GM19463 (cell line): ENCODE results near the gene ADAM33.

ENCODE experiments used
- ATAC-seq: cut with Tn5 transposase; IDR thresholded peaks from one replicate; pipeline ENCODE4 v1.9.1; 2021; ENCODE audit warnings: mild to moderate bottlenecking, moderate library complexity; ENCODE audit not compliant: unreplicated experiment

Gene ADAM33

DNA sequence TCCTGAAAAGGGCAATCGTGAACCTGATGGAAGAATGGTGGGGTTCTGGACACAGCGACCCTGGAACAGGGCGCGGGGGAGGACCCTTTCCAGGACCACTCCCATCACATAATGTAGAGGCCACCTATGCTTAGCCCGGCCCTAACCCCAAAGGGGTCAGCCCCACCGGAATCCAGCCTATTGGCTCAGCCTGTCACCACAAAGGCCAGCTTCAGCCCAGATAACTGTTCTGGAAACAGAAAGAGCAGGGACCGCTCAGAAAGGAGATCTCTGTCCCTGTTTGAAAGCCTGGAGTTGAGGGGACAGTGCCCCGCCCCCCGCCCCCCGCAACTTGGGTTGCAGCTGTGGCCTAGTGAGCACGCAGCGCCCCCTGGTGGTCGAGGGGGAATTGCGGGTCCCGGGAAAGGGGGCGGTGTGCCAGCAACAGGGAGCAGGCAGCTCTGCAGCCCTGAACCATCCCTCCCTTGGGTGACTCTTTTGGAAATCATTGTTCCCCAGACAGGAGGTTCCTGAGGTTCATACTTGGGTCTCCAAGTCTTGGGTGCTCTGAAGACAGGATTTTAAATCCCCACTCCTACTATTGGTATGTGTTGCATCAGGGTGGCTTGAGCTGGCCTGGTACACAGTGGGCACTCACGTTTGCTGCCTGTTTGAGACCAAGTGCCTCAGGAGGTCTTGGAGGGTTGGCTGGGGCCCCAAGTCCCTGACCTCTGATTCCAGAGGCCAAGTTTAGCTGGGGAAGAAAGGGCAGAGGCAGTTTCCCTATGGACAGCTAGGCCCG, 29.1 kb upstream of the ADAM33 start:
- ATAC-seq = no peak

DNA sequence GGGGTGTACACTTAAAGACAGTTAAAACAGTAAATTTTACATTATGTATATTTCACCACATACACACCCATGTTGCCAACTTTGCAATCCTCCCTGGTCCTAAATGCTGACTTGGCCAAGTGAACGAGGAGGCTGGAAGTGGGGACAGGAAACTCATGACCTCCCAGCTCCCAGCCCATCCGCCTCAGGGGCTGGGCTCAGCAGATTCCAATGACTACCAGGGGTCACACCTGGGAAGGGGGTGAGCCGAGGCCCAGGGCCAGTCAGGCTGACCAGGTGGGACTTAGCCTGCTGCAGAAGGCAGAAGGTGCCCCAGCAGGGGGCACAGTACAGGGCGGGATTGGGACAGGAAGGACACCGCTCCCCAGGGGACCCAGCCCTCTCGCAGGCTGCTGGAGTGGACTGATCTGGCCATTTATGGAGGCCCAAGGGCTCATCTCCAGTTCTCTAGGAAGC, 28.2 kb upstream of the ADAM33 start:
- no peak for ATAC-seq

DNA sequence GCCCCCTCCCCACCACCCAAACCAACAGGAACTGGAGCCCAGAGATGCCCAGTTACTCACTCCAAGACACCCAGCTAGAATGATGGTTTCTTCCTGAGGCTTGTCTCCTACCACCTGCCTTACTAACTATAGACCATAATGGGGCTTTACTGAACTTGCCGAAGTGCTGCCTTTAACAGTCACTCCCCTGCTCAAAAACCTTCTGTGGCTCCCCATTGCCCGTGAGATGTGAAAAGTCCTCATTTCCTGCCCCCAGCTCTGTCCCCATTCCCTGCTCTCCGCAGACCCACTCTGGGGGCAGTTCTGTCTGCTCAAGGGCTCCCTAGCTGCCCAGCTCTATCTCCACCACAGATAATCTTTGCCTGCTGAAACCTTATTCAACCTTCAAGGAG, 25.7 kb upstream of the ADAM33 start:
- no peak for ATAC-seq

DNA sequence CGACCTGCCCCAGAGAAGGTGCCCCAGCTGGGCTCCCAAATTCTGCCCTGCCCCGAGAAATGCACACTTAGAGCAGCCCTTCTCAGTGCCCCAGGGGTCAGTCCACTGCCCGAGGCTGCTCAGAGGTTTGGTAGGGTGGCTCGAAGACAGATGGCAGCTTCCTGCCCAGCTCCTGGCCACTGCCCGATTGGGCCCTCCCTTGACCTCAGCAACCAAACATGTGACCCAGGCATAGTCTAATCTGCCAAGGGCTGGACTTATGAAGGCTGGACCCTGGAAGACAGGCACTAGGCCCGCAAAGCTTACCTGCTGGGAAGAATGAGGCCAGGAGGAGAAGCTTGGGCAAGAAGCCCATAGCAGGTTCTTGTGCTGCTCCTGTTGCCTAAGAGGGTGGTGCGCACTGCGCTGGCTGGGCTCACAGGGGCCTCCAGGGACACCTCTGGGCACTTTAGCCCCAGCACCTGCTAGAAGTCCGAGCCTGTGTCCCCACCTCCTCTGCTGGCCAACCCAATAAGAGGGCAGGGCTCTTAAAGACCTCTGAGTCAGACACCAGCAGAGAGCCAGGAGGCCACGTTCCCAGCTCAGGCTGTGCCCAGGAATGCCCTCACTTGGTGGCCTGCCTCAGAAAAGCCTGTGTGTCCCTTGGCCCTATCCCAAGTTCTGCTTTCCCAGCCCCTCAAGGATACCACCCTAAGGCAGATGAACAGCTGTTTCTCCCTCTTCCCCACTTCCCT, 25.1 kb upstream of the ADAM33 start:
- ATAC-seq = no peak

DNA sequence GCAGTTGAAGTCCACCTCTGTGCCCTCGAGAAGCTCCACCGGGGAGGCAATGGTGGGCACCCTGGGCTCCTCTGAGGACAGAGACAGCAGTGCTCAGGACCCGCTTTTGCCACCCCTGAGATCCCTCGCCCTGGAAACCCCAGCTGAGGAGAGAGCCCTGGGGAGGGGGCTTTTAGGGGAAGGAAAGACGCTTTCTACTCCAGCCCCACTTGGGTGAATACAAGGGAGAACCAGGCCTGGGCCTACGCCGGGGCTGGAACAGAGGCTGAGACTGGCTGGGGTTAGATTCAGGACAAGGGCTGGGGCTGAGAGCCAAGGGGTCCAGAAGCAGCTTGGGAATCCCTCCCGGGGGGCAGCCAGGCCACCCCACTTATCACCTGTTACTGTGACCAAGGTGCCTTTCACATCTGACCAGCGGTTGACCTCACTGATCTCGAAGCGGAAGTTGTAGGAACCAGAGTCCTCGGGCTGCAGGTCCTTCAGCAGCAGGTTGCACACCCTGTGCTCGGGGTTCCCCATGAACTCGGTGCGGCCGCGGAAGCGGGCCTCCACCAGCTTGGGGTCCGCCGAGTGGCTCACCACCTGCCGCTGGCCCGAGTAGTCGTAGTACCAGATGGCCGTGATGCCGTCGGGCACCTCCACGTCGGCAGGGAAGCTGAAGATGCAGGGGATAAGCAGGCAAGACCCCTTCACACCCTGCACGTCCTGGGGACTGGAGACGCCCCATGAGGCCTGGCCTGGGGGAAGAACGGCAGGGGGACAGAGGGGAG, 24.3 kb upstream of the ADAM33 start:
- no peak for ATAC-seq

DNA sequence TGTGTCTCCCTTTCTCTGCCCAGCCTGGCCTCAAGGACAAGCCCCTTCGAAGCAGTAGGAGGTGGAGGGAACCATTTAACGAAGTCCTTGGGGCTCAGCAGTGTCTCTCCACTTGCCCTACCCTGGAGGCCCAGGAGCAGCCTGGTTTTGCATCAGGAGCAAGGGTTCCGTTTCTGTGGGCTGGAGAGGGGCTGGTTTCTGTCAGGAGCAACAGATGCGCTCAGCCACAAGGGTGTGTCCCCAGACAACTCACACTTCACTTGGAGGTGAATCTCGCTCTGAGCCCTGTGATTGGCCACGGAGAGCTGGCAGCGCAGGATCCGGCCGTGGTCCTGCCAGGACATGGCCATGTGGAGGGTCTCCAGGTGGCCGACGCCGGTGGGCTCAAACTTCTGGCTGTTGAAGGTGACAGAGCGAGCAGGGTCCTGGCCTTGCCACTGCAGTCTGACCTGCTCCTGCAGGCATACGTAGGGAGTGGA, 23.7 kb upstream of the ADAM33 start:
- no peak for ATAC-seq

DNA sequence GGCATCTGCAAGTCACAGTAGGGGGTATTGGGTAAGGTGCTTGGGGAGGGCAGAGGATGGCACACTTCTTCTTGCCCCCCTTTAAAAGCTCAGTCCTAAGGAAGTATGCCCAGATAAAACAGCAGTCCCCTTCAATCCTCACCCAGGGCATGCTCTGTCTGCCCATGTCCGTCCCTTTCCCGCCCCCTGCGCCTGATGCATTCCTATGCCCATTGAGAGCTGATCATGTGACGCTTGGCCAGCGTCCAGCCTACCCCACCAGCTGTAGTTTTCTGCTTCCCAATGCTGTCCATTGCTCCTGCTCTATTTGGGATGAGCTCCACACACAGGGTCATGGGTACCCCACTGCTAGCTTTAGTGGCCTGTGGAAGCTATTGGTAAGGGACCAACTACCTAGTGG, 22.3 kb upstream of the ADAM33 start:
- no peak for ATAC-seq

DNA sequence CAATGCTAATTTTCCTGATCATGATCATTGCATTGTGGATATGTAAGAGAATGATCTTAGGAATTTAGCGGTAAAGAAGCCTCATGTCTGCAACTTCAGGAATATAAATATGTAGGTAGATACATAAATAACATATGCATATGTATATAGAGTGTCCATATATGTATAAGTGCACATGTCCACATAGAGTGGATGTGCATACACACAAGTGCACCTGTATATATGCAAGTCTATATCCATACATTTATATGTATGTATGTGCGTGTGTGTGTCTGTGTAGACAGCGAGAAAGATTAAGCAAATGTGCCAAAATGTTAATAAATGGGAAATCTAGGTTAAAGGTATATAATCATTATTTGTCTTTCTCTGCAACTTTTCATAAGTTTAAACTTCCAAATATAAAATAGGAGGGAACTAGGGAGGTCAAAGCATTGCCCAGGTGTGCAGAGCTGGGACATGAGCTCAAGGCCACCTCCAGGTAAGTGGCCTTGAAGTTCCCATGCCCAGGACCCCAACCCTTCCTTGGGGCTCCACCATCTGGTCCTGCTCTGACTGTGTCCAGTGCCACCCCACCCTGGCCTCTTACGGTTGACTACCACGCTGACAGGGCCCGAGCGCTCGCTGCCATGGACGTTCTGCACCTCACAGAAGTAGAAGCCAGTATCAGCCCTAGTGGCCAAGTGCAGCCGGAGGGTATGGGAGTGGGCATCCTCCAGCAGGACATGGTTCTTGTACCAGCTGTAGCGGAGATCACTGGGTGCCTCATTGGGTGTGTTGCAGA, 21.0 kb upstream of the ADAM33 start:
- no peak for ATAC-seq

DNA sequence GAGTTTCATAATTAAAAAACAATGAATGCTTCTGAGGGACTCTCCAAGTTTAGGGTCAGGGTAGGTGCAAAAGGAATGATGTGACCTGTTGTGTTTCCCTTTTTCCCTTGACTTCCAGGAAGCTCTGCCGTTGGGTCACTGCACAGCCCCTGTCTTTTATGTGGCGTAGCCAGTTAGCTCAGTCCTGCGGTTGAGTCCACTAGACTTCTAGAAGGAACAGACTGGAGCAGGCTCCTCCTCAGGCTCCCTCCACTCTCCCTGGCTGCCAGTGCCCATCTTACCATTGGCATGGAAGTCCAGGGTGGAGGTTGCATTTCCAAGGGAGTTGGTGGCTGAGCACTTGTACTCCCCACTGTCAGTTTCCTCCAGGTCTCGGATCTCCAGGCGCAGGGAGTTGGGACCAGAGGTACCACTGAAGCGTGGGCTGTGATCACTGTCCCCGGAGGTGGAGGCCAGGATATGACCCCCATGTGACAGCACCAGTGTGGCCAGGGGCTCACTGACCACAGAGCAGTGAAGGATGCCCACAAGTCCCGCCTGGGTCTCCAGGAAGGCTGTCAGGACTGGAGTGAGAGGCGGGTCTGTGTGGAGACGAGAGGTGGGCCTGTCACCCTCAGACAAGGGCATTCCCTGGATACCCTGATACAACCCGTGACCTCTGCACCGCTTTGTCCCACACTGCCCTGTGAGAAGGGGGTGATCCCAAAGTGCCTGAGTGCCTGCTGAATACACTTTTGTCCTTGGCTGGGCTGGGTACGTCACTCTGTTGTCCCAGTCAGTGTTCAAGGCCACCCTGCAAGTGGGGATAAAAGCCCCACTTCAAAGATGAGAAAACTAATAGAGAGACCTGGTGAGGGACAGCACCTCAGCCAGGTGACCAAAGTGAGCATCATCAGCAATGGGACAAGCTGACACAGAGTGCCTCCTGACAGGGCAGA, 19.5 kb upstream of the ADAM33 start:
- no peak for ATAC-seq

DNA sequence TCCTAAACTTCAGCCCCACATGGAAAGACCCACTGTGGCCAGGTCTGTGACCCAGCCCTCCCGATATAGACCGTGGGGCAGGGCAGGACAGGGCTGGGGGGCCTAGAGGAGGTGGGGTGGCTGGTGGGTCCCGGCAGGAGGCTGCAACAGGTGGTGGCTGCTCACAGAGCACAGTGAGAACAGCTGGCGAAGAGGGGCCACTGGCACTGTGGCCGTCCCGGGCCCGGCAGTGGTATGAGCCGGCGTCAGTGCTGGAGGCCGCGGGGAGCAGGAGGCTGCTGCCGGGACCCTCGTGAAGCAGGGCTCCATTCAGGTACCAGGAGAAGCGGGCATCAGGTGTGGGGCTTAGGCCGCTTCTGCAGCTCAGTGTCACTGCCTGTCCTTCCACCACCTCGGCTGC, 17.2 kb upstream of the ADAM33 start:
- ATAC-seq = no peak

DNA sequence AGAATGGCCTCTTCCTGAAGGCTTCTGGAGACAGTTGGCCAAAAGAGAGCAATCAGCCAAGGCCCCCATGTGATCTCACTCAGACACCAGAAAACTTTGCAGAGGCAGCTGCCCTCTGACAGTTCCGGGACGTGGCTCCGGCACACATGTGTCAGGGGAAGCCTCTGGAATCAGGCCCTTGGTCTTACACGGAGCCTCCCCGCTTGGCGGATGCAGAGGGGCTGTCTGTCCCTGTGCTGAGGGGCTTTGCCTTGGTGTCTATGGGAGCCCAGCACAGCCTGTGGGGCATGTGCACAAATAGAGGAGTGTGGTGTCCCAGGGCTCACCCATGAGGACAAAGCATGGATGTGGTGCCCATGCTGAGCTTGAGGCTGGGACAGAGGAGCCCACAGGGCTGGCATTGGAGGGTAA, 16.8 kb upstream of the ADAM33 start:
- ATAC-seq = no peak

DNA sequence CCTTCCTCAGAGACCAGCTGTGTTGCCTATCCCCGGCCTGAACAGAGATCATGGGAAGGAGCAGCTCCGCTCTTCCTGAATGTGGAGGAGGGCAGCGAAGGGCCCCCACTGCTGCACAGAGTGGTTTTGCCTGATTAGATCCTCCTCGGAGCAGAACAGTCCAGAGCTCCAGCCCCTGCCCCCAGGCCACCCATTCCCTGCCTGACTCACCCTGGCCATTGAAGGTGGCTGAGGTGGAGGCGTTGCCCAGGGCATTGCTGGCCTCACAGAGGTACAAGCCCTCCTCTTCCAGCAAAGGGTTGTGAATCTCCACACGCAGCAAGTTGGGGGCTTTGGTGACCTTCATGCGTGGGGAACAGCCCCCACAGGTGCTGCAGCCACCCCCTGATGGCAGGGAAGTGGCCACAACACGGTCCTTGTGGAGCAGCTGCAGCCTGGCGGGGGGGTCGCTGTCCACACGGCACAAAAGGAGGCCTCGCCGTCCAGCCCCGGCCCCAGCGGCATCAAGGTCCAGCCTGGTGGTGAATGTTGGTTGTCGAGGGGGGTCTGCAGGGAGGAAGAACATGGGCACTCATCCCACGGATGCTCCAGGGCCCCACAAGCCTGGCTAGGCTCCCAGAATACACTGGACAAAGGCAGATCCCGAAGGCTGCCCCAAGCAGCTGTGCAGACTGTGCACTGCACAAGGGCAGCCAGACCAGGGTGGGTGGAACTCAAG, 15.9 kb upstream of the ADAM33 start:
- ATAC-seq = no peak

DNA sequence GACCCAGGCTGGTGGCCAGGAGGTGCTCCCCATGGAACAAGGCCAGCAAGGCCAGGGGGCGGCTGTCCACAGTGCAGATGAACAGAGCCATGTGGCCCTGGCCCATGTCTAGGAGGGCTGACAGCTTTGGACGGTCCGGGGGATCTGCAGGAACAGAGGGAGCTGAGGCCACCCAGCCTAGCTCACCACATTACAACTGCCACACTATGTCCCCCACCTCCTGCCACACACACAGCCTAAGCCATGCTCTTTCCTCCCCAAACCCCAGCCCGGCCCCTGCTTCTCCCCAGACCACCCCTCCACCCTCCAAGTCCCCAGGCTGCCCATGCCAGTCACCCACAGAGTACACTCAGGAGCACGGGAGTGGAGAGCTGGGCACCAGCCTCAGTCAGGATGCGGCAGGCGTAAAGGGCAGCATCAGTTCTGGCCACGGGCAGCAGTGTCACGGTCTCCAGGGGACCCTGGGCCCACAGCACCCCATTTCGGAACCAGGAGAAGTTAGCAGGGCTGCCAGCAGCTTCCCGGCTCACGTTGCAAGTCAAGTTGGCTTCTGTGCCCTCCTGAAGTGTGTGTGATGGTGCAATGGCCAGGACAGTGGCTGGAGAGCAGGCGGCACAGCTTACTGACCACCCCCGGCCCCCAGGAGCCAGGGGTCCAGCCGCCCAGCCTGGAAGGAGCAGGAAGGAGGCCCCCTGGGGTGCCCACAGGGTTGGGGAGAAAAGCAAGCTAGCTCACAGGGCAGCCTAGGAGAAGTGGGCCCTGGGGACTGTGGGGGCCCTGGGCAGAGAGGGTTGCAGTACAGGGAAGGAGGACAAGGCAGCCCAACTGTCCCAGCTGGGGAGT, 15.2 kb upstream of the ADAM33 start:
- no peak for ATAC-seq

DNA sequence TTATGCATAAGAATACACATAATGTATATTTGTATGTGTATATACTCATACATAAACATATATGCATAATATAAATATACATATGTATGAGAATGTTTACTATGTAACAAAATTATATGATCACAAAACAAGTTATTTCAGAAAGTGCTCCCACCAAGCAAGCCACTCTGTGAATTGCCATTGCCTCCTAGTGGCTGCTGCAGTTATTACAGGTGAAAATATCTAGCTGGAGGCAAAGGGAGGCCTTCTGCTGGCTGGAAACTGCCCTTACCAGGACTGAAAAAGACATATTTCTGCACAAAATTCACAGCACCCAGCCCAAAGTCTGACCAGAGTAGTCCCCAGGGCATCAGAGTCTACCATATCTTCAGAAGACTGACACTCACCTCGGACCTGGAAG, 14.4 kb upstream of the ADAM33 start:
- no peak for ATAC-seq

DNA sequence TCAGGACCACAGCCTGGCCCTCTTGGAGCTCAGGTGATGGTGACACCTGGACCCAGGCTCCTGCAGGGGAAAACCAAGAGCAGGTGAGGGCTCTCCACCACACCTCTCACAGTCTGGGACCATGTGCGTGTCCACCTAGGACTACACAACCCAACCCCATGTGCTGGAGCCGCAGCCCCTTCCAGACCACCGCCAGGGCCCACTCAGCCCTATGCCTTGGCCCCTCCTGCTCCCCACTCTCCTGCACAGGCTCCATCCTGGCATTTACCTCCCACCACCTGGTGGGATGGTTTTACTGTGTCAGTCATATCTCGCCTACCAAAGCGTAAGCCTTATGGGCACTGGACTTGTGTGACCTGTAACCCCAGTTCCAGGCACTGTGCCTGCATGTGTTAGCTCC, 13.1 kb upstream of the ADAM33 start:
- ATAC-seq = no peak

DNA sequence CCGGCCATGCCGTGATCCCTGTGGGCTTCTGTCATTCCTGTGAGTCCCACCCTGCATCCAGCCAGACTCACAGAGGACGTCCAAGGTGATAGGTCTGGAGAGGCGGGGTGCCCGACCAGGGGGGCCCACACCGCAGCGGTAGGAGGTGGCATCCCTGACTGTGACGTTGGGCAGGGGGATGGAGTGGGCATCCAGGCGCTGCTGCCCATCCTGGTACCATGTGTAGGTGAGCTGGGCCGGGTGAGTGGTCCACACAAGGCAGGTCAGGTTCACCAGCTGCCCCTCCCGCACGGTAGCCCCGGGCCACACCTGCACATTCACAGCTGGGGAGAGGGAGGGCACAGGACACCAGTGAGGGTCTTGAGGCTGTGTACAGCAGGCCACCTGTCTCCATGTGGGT, 11.6 kb upstream of the ADAM33 start:
- ATAC-seq = no peak

DNA sequence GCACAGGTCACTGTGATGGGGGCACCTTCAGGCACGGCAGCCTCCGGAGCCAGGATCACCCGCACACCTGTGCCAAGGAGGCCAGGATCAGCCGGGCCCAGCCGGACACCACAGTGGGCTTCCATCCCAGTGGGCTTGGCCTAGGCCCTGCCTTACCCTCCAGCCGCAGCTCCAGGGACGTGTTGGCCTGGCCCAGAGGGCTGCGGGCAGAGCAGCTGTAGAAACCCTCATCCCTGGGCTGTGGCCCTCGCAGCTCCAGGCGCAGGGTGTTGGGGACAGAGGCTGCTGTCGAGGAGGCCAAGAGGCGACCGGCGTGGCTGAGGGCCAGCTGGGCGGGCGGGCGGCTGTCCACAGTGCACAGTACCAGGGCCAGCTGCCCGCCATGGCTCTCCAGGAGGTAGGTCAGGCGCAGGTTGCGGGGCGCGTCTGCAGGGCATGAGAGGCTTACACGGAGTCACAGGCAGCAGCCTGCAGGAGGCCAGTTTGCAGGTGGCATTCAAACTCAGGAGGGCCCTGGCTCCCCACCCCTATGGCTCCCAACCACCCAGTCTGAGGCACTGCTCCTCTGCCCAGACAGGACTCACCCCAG, 11.0 kb upstream of the ADAM33 start:
- no peak for ATAC-seq

DNA sequence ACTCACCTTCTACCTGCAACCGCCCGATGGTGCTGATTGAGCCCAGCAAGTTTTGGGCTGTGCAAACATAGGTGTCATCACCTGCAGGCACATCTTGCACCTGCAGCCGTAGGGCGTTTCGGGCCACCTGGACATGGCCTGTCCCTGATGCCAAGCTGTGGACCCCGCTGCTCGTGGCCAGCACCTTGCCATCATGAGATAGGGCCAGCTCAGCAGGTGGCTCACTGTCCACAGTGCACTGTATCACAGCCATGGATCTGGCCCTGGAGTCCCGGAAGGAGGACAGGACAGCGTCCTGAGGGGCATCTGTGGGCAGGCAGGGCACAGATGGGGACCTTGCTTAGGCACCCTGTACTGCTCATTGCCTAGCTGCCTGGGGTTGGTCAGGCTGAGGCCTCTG, 10.1 kb upstream of the ADAM33 start:
- ATAC-seq = no peak
